Neural crest cell (in vitro differentiated cells): Measurements from ENCODE around the gene SPINK14. TPM values are rescaled to one million over a fixed set of nuclear protein-coding genes. Genes with fewer than 3 reads are reported as not detected.

Experiments
- DNase-seq: peaks from one replicate; pipeline ENCODE4 v3.0.0; 2021; ENCODE audit warnings: low read depth, mixed read lengths, low spot score
- H3K27ac Mint-ChIP-seq: one replicate; pipeline ENCODE4 v1.8.0; 2021; ENCODE audit warnings: mild to moderate bottlenecking, mixed read lengths; ENCODE audit not compliant: unreplicated experiment
- H3K27me3 Mint-ChIP-seq: 2 replicates; pipeline ENCODE4 v1.8.0; 2021; ENCODE audit warnings: low read depth, mild to moderate bottlenecking, mixed read lengths
- H3K36me3 Mint-ChIP-seq: 2 replicates; pipeline ENCODE4 v1.8.0; 2021; ENCODE audit warnings: low read depth, mild to moderate bottlenecking, mixed read lengths
- H3K4me1 Mint-ChIP-seq: 2 replicates; pipeline ENCODE4 v1.8.0; 2021; ENCODE audit warnings: mixed read lengths
- H3K4me3 Mint-ChIP-seq: one replicate; pipeline ENCODE4 v1.8.0; 2021; ENCODE audit warnings: mild to moderate bottlenecking, mixed read lengths
- H3K9me3 Mint-ChIP-seq: 2 replicates; pipeline ENCODE4 v1.8.0; 2021; ENCODE audit warnings: mixed read lengths
- CTCF ChIP-seq: fragments of 200-600 bp; sonication (generic); conservative IDR thresholded peaks from 2 replicates; pipeline ENCODE4 v1.5.0; 2021; ENCODE audit warnings: antibody characterized with exemption, mild to moderate bottlenecking
- long read RNA-seq: library from polyadenylated mRNA; unstranded; transcript quantifications from one replicate; pipeline ENCODE4 v2.0.0, GENCODE V29; 2020
- total RNA-seq: library from RNA; stranded (reverse); gene quantifications from 2 replicates; pipeline ENCODE4 v1.2.1, GENCODE V29; 2021

The SPINK14 gene
- not detected in 2 replicates for total RNA-seq
- long read RNA-seq, result 0 reads

GRCh38 chr5:148168246-148168645 lies at the start of gene SPINK14:
Gene SPINK14, plus strand, starts transcription at chr5:148168546. Its CDS starts 1,187 bp downstream, at chr5:148169733.
- no peak within 1 kb of the TSS for H3K27ac Mint-ChIP-seq
- no peaks in the 10 kb centered on the region for H3K9me3 Mint-ChIP-seq
- TF ChIP-seq CTCF, result no peak
- DNase-seq, result no peak
- no peak within 1 kb of the TSS for H3K4me3 Mint-ChIP-seq
- H3K4me1 Mint-ChIP-seq, result no peaks in the 10 kb centered on the region
- H3K27me3 Mint-ChIP-seq, result peaks cover 7% of the 10 kb centered on the region
- no peaks in the 10 kb centered on the region for H3K36me3 Mint-ChIP-seq

- peaks cover 19% of the 10 kb centered on the region for H3K36me3 Mint-ChIP-seq
Measured at GRCh38 chr5:148120317-148120716, 48.0 kb upstream of the SPINK14 start.

GRCh38 chr5:148125641-148126040 lies 42.7 kb upstream of the SPINK14 start:
- peak; percentile 36 for TF ChIP-seq CTCF
- Mint-ChIP-seq H3K27ac (no peak overlapping the region), H3K4me1 (no peaks in the 10 kb centered on the region), H3K9me3 (no peaks in the 10 kb centered on the region), H3K36me3 (peaks cover 17% of the 10 kb centered on the region), H3K4me3 (no peak overlapping the region), H3K27me3 (no peaks in the 10 kb centered on the region)
- DNase-seq, result no peak

More at GRCh38 chr5:148120317-148120716, 48.0 kb upstream of the SPINK14 start:
- TF ChIP-seq CTCF, result no peak
- DNase-seq, result no peak
- Mint-ChIP-seq H3K4me3 (no peak overlapping the region), H3K4me1 (no peaks in the 10 kb centered on the region), H3K9me3 (no peaks in the 10 kb centered on the region), H3K27ac (peak overlapping the region; percentile 36), H3K27me3 (no peaks in the 10 kb centered on the region)

DNA sequence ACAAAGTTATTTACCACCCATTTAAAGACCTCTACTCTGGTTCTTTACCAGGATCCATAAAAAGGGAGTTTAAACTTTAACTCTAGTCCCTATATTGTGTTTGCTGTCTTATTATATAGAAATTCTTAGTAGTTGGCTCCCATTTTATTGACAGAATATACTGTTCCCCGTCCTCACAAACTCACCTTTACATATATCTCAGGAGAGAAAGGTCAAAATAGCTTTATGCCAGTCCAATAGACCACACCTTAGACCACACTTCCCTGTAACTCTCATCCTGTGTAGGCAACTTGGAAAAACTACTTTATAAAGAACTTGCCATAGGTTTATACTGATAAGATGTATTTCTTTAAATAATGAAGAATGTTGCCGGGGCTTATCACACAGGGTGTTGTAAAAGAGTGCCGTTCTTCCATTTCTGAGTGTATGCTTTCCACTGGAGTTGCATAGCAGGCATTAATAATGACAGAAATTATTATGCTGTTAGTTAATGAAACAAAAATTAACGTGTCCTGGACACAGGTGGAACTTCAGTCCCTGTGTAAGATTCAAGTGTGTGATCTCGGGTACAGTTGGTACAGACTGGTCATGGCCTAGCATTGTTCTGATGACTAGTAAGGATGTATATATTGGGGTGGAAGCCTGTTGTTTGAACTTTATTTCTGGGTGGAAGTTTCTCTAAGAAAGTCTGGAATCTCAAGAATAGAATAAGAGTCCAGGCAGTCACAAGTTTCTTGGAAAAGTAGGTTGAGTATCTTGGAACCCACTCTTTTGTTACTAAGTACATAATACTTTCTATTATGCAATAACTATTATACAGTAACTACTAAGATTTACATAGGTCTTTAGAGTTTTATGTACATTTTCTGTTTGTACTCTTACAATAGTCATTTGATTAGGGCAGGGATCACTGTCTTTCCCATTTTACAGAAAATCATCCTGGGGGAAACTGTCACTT lies 33.0 kb upstream of the SPINK14 start:
- no peak overlapping the region for H3K4me3 Mint-ChIP-seq
- H3K27ac Mint-ChIP-seq, result no peak overlapping the region
- H3K9me3 Mint-ChIP-seq, result no peaks in the 10 kb centered on the region
- H3K27me3 Mint-ChIP-seq, result no peaks in the 10 kb centered on the region
- TF ChIP-seq CTCF, result no peak
- no peak for DNase-seq
- peaks cover 7% of the 10 kb centered on the region for H3K36me3 Mint-ChIP-seq
- H3K4me1 Mint-ChIP-seq, result peaks cover 4% of the 10 kb centered on the region

DNA sequence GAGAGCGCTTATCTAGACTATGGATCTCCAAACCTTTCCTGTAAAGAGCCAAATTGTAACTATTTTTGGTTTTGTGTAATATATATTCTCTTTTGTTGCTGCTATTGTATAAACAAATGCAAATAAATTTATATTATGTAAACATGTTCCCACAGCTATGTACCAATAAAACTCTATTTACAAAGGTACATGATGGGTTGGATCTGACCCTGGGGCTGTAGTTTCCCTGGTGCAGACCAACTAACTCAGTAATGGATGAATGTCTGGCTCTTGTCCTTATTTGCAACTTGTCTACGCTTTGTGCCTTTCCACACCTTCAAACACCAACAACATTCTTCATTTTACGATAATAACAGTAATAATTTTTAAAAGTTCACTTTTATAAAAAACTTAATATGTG lies 27.5 kb upstream of the SPINK14 start:
- no peak for TF ChIP-seq CTCF
- H3K4me3 Mint-ChIP-seq, result no peak overlapping the region
- H3K4me1 Mint-ChIP-seq, result peaks cover 7% of the 10 kb centered on the region
- DNase-seq, result no peak
- H3K36me3 Mint-ChIP-seq, result peaks cover 7% of the 10 kb centered on the region
- H3K9me3 Mint-ChIP-seq, result peaks cover 8% of the 10 kb centered on the region
- H3K27ac Mint-ChIP-seq, result no peak overlapping the region
- H3K27me3 Mint-ChIP-seq, result no peaks in the 10 kb centered on the region
